Parathyroid adenoma (tissue), 2 donors: ENCODE results near the gene ZNF79.

Experiments
- H2AFZ ChIP-seq: fragments of 300-600 bp; sonication (generic); one replicate; pipeline ENCODE4 v1.7.0; 2017; ENCODE audit warnings: antibody characterized with exemption, mild to moderate bottlenecking
- H3K27ac ChIP-seq: fragments of 300-600 bp; sonication (generic); one replicate; pipeline ENCODE4 v1.7.0; 2017
- H3K27me3 ChIP-seq: fragments of 300-600 bp; sonication (generic); one replicate; pipeline ENCODE4 v1.7.0; 2017; ENCODE audit warnings: low read length; ENCODE audit not compliant: control insufficient read depth, insufficient read depth
- H3K36me3 ChIP-seq: fragments of 300-600 bp; sonication (generic); one replicate; pipeline ENCODE4 v1.7.0; 2017; ENCODE audit warnings: low read length; ENCODE audit not compliant: control insufficient read depth, insufficient read depth
- H3K4me1 ChIP-seq: fragments of 300-600 bp; sonication (generic); one replicate; pipeline ENCODE4 v1.7.0; 2017; ENCODE audit warnings: control low read depth
- H3K4me2 ChIP-seq: fragments of 300-600 bp; sonication (generic); one replicate; pipeline ENCODE4 v1.7.0; 2017; ENCODE audit warnings: low read length
- H3K4me3 ChIP-seq: fragments of 300-600 bp; sonication (generic); one replicate; pipeline ENCODE4 v1.7.0; 2017; ENCODE audit warnings: low read depth, low read length
- H3K79me2 ChIP-seq: fragments of 300-600 bp; sonication (generic); one replicate; pipeline ENCODE4 v1.7.0; 2017; ENCODE audit warnings: control low read depth
- H3K9ac ChIP-seq: fragments of 300-600 bp; sonication (generic); one replicate; pipeline ENCODE4 v1.7.0; 2017; ENCODE audit warnings: mild to moderate bottlenecking
- H3K9me3 ChIP-seq: fragments of 300-600 bp; sonication (generic); one replicate; pipeline ENCODE4 v1.7.0; 2017; ENCODE audit warnings: low read length; ENCODE audit not compliant: control insufficient read depth
- CTCF ChIP-seq: fragments of 300-600 bp; sonication (generic); IDR thresholded peaks from one replicate; pipeline ENCODE4 v1.7.0; 2017; ENCODE audit warnings: antibody characterized with exemption, mild to moderate bottlenecking
- donor health status: primary hyperparathyroidism.

The ZNF79 gene

GRCh38 chr9:127393645-127394044, 30.5 kb upstream of the ZNF79 start:
- Histone ChIP-seq H3K36me3 (no peaks in the 10 kb centered on the region), H3K4me1 (no peaks in the 10 kb centered on the region), H3K27me3 (no peaks in the 10 kb centered on the region), H3K4me3 (no peak overlapping the region), H2AFZ (no peak overlapping the region), H3K27ac (no peak overlapping the region), H3K9me3 (no peaks in the 10 kb centered on the region), H3K9ac (no peak overlapping the region), H3K79me2 (peaks cover 3% of the 10 kb centered on the region), H3K4me2 (no peak overlapping the region)
- TF ChIP-seq CTCF = no peak

- Histone ChIP-seq H3K27me3 (no peaks in the 10 kb centered on the region), H3K27ac (no peak overlapping the region), H3K4me3 (peak overlapping the region; percentile 59), H3K9ac (no peak overlapping the region), H2AFZ (no peak overlapping the region), H3K4me1 (no peaks in the 10 kb centered on the region), H3K9me3 (no peaks in the 10 kb centered on the region), H3K4me2 (peak overlapping the region; percentile 82), H3K79me2 (peaks cover 3% of the 10 kb centered on the region), H3K36me3 (no peaks in the 10 kb centered on the region)
- no peak for TF ChIP-seq CTCF
Measured at GRCh38 chr9:127395497-127396252, 28.5 kb upstream of the ZNF79 start.

GRCh38 chr9:127396253-127396807, 27.9 kb upstream of the ZNF79 start:
- peak overlapping the region; percentile 82 for H3K4me2 ChIP-seq
- no peak for TF ChIP-seq CTCF
- H3K4me1 ChIP-seq = no peaks in the 10 kb centered on the region
- H3K27ac ChIP-seq = no peak overlapping the region
- no peaks in the 10 kb centered on the region for H3K36me3 ChIP-seq
- peak overlapping the region; percentile 59 for H3K4me3 ChIP-seq
- H3K79me2 ChIP-seq = peaks cover 3% of the 10 kb centered on the region
- H3K9ac ChIP-seq = no peak overlapping the region
- no peaks in the 10 kb centered on the region for H3K9me3 ChIP-seq
- peak overlapping the region; percentile 74 for H2AFZ ChIP-seq
- no peaks in the 10 kb centered on the region for H3K27me3 ChIP-seq

- no peaks in the 10 kb centered on the region for H3K36me3 ChIP-seq
- H3K9ac ChIP-seq = peak within 1 kb of the TSS; percentile 67
- H2AFZ ChIP-seq = peak within 1 kb of the TSS; percentile 74
- H3K4me3 ChIP-seq = peak within 1 kb of the TSS; percentile 59
- no peaks in the 10 kb centered on the region for H3K9me3 ChIP-seq
- H3K4me1 ChIP-seq = no peaks in the 10 kb centered on the region
- H3K79me2 ChIP-seq = peaks cover 3% of the 10 kb centered on the region
- no peaks in the 10 kb centered on the region for H3K27me3 ChIP-seq
- peak within 1 kb of the TSS; percentile 54 for H3K27ac ChIP-seq
- peak within 1 kb of the TSS; percentile 82 for H3K4me2 ChIP-seq
- no peak for TF ChIP-seq CTCF
Measured at GRCh38 chr9:127396808-127397645, 27.2 kb upstream of the ZNF79 start, which contains the start of gene SLC2A8. TSS of gene SLC2A8 (plus strand) at chr9:127397169. CDS start at chr9:127397231, 62 bp downstream.
